C4-2B (cell line): Measurements from ENCODE around the gene ELMO1.

Source experiments
- H3K27ac ChIP-seq: fragments of 450-650 bp; 2 replicates; pipeline ENCODE4 v1.5.1; 2017
- ZFX ChIP-seq: fragments of 450-650 bp; IDR thresholded peaks from 2 replicates; pipeline ENCODE4 v1.6.1; 2017
- TF ChIP-seq, protein P1 (sequence below): fragments of 450-650 bp; conservative IDR thresholded peaks from 2 replicates; pipeline ENCODE4 v1.5.1; 2017; ENCODE audit warnings: mild to moderate bottlenecking

The ELMO1 gene

DNA sequence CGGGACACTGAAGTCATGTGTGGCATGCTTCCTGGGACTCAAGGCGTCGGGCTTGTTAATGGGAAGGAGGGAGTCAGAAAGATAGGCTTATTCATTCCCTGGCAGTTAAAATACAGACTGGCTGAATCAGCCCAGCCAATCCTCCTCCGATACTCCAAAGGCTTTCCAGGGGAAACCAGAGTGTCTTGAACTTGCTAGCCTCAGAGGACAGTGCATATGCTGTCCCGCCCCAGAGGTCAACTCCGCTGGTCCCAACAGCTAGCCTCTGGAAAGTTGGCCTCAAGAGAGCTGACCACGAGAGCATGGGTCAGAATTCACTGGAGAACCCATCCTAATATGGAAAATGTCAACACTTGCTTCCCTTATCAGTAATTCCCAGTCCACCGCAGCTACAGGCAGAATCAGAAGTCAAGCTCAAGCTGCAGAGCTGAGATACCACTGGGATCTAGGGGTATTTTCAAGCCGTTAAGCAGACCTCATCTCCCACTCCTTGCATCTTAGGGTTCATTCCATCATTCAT is 43.0 kb downstream of the ELMO1 start:
- H3K27ac ChIP-seq = no peak overlapping the region
- TF ChIP-seq ZFX = no peak
- TF ChIP-seq, protein P1, sequence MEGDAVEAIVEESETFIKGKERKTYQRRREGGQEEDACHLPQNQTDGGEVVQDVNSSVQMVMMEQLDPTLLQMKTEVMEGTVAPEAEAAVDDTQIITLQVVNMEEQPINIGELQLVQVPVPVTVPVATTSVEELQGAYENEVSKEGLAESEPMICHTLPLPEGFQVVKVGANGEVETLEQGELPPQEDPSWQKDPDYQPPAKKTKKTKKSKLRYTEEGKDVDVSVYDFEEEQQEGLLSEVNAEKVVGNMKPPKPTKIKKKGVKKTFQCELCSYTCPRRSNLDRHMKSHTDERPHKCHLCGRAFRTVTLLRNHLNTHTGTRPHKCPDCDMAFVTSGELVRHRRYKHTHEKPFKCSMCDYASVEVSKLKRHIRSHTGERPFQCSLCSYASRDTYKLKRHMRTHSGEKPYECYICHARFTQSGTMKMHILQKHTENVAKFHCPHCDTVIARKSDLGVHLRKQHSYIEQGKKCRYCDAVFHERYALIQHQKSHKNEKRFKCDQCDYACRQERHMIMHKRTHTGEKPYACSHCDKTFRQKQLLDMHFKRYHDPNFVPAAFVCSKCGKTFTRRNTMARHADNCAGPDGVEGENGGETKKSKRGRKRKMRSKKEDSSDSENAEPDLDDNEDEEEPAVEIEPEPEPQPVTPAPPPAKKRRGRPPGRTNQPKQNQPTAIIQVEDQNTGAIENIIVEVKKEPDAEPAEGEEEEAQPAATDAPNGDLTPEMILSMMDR = no peak

DNA sequence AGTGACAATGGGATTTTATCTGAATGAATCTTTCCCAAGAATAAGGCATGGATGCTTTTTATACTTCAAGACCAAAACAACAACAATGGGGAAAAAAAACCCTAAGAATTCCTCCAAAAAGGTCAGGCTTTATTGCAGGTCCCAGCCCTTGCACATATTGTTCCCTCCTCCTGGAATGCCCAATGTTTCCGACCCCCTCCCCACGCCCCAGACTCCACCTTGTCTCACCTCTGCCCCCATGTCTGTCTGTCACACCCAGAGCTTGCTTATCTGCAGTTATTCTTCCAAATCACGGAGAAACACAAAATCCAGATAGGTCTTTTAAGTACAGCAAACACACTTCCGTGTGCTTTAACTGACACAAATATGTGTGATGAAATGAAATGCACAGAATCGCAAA is 43.5 kb downstream of the ELMO1 start:
- H3K27ac ChIP-seq = no peak overlapping the region
- TF ChIP-seq, protein P1 = no peak
- TF ChIP-seq ZFX = no peak

- H3K27ac ChIP-seq = no peak overlapping the region
- TF ChIP-seq ZFX = no peak
- TF ChIP-seq, protein P1 = no peak
Measured at GRCh38 chr7:37399876-37400421, 48.7 kb downstream of the ELMO1 start.

DNA sequence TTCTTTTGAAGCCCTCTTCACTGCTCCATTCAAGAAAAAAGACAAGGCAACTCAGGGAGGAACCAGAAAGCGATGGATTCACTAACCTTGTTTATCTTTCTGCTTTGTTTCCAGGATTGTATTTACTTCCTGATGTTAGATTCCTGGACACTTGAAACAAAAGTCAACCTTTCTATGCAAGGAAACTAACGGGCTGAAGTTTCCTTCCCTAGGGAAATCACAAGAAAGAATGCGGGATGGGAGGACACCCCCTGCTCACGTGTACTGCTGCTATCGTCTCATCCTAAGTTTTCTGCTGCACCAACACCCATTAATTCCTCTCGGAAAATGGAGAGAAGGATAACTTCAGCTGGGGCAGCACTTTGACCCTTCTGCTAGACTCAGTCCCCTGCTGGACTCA is 50.3 kb downstream of the ELMO1 start:
- TF ChIP-seq, protein P1 = no peak
- no peak for TF ChIP-seq ZFX
- H3K27ac ChIP-seq = no peak overlapping the region

DNA sequence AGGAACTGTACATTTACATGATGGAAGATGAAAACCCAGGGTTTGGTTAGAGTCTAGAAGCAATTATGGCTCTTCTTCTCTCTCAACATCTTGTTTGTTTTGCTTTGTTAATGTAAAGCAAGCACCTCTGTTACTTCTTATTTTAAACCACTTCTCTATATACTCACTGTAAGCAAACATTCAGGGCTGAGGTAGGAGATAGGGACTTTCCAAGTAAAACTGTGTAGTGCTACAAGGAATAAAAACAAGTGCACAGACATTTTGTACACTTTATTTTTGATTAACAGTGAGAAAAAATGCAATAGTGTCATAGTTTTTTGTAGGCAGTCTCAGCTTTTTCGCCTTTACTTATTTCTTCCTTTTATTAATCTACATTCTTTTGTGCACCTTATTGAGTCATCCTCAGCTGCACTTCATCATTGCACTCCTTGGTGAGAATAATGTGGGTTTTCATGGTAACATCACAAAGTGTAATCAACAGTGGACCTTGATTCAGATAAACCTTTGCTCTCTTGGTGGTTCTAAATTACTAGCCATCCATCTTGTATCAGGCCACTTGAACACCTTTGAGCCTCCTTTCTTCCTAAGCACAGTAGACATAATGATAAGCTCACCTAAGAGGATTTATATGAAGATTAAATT is 52.9 kb downstream of the ELMO1 start:
- TF ChIP-seq ZFX = no peak
- TF ChIP-seq, protein P1 = no peak
- no peak overlapping the region for H3K27ac ChIP-seq

DNA sequence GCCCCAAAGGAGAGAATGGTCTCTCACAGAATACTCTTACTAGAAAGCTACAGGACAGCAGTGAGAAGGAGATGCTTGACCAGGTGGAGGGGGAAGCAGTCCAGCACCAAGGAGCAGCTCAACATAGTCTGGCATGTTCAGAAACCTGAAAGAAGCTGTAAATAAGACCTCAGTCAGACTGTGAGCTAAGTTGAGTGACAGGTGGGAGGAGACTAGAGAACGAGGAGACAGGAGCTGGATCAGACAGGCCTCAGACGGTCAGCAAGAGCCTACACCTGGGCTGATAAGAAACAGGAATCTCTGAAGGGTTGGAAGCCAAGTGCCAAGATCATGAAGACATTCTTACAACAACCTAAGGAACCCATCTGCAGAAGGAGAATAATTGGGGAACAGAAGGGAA is 54.5 kb downstream of the ELMO1 start:
- TF ChIP-seq, protein P1 = no peak
- no peak for TF ChIP-seq ZFX

DNA sequence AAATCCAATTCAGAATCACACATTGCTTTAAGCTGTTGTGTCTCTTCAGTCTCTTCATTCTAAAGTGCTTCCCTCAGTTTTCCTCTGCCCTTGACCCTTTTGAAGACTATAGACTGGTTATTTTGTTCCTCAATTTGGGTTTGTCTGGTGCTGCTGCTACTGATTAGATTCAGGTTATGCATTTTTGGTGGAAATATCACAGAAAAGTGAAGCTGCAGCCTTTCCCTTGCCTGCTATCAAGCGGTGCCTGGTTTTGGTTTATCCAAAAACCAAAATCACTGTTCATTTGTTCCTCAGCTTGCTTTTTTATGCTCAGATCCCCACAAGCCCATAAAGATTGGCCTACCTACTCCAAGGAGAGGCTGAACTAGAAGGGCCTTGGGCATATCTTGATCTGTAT is 55.2 kb downstream of the ELMO1 start:
- no peak overlapping the region for H3K27ac ChIP-seq
- TF ChIP-seq ZFX = no peak
- TF ChIP-seq, protein P1 = no peak

More for the DNA sequence above, 54.5 kb downstream of the ELMO1 start:
- no peak overlapping the region for H3K27ac ChIP-seq
